ENCODE results near the gene LPIN1.
"Not testable (repeated sequence)": the region's sequence is repeated elsewhere in the genome, so short reads cannot be mapped to it uniquely, and the experiment has no call there.

The LPIN1 gene

GRCh38 chr2:11715987-11716652 lies 30.3 kb upstream of the LPIN1 start:
- DNase-seq (ENCODE audit: low read depth), result no peak

GRCh38 chr2:11716689-11717321 lies 29.6 kb upstream of the LPIN1 start:
- no peak for DNase-seq (ENCODE audit: low read depth)

GRCh38 chr2:11717623-11718022 lies 28.8 kb upstream of the LPIN1 start:
- no peak for DNase-seq (ENCODE audit: low read depth)

- DNase-seq (ENCODE audit: low read depth), result no peak
Observed at GRCh38 chr2:11718606-11719005, 27.8 kb upstream of the LPIN1 start.

- DNase-seq (ENCODE audit: low read depth), result no peak
Observed at GRCh38 chr2:11719230-11719977, 27.0 kb upstream of the LPIN1 start.

- DNase-seq (ENCODE audit: low read depth), result no peak
Observed at GRCh38 chr2:11720752-11721151, 25.7 kb upstream of the LPIN1 start.

- DNase-seq (ENCODE audit: low read depth), result no peak
Observed at GRCh38 chr2:11722292-11723060, 24.0 kb upstream of the LPIN1 start.

GRCh38 chr2:11723061-11723371 lies 23.4 kb upstream of the LPIN1 start:
- no peak for DNase-seq (ENCODE audit: low read depth)

GRCh38 chr2:11724151-11724550 lies 22.3 kb upstream of the LPIN1 start:
- no peak for DNase-seq (ENCODE audit: low read depth)

- DNase-seq (ENCODE audit: low read depth), result no peak
Observed at GRCh38 chr2:11726384-11726783, 20.0 kb upstream of the LPIN1 start.

GRCh38 chr2:11729362-11730212 lies 16.8 kb upstream of the LPIN1 start:
- DNase-seq (ENCODE audit: low read depth), result no peak

GRCh38 chr2:11731214-11731984 lies 15.0 kb upstream of the LPIN1 start:
- DNase-seq (ENCODE audit: low read depth), result peak; percentile 35

- no peak for DNase-seq (ENCODE audit: low read depth)
Observed at GRCh38 chr2:11732587-11732986, 13.8 kb upstream of the LPIN1 start.

- not testable (repeated sequence) for DNase-seq (ENCODE audit: low read depth)
Observed at GRCh38 chr2:11737852-11738251, 8.6 kb upstream of the LPIN1 start.

- peak; percentile 91 for DNase-seq (ENCODE audit: low read depth)
Observed at GRCh38 chr2:11738589-11739436, 7.6 kb upstream of the LPIN1 start.

GRCh38 chr2:11740723-11741122 lies 5.7 kb upstream of the LPIN1 start:
- DNase-seq (ENCODE audit: low read depth), result no peak

- peak; percentile 39 for DNase-seq (ENCODE audit: low read depth)
Observed at GRCh38 chr2:11742317-11742701, 4.1 kb upstream of the LPIN1 start.

GRCh38 chr2:11742702-11743357 lies 3.6 kb upstream of the LPIN1 start:
- no peak for DNase-seq (ENCODE audit: low read depth)

- DNase-seq (ENCODE audit: low read depth), result no peak
Observed at GRCh38 chr2:11743366-11743765, 3.1 kb upstream of the LPIN1 start.

All from ELR (cell line).